Psoas muscle (tissue), 8 donors: ENCODE measurements around the gene ALDH6A1. TPM values are rescaled to one million over a fixed set of nuclear protein-coding genes. Genes with fewer than 3 reads are reported as not detected.

ENCODE experiments used
- ATAC-seq, 4 donors: fragments of 200-7000 bp; cut with Tn5 transposase; one replicate each; pipeline ENCODE4 v1.9.1; 2020; ENCODE audit warnings: moderate library complexity in 3 of 4, mild to moderate bottlenecking in 2 of 4
- DNase-seq, 2 donors: peaks; one replicate each; pipeline ENCODE4 v3.0.0-alpha.2; 2020
- H3K27ac ChIP-seq: fragments of 200-600 bp; one replicate; pipeline ENCODE4 v1.8.0; 2022
- H3K27me3 ChIP-seq, 3 donors: fragments of 200-600 bp in 1 of 3; one replicate each; pipeline versions ENCODE4 v1.6.1 to v1.8.0; 2013 to 2022; ENCODE audit warnings: low read length in 2 of 3, mild to moderate bottlenecking in 2 of 3, moderate library complexity in 1 of 3; ENCODE audit not compliant: insufficient read depth in 3 of 3
- H3K36me3 ChIP-seq, 2 donors: fragments of 200-600 bp in 1 of 2; one replicate each; pipeline versions ENCODE4 v1.6.1 to v1.8.0; 2013 to 2022; ENCODE audit warnings: low read depth in 1 of 2, mild to moderate bottlenecking in 1 of 2, moderate library complexity in 1 of 2; ENCODE audit not compliant: insufficient read depth in 1 of 2
- H3K4me1 ChIP-seq: fragments of 200-600 bp; one replicate; pipeline ENCODE4 v1.8.0; 2022
- H3K4me3 ChIP-seq: fragments of 200-600 bp; one replicate; pipeline ENCODE4 v1.8.0; 2022; ENCODE audit warnings: mild to moderate bottlenecking
- H3K9me3 ChIP-seq: fragments of 200-600 bp; one replicate; pipeline ENCODE4 v1.8.0; 2022
- WGBS, 3 donors: extraction: QIAGEN DNeasy Blood & Tissue Kit; methylation state at CpG; one replicate each; pipeline versions ENCODE4 v1.1.6 to v1.1.7; 2013; 5-methylcytosine and 5-hydroxymethylcytosine counted together
- intact Hi-C, 2 donors: fragments of 100-400 bp; cut with DNase I; formaldehyde crosslinking; loops; one replicate each; pipeline versions ENCODE4 v1.11.0 to v1.14.2; 2022
- polyA plus RNA-seq, 3 donors: library from polyadenylated mRNA; stranded (reverse); fragments of 200-250 nt; gene quantifications; one replicate each; pipeline ENCODE4 v1.2.3, GENCODE V29; 2013
- total RNA-seq, 4 donors: library from RNA; stranded (reverse); fragmentation: NEBNext Ultra II Directional in 2 of 4; extraction: Animal tissue kit (Norgen Biotek cat#: 25700) in 2 of 4; gene quantifications; one replicate each; pipeline versions ENCODE4 v1.2.1 to v1.2.4, GENCODE V29; 2021 to 2023
- TF ChIP-seq, protein P1 (sequence below): fragments of 200-600 bp; IDR thresholded peaks from one replicate; pipeline ENCODE4 v1.8.0; 2022; ENCODE audit warnings: antibody characterized with exemption
- donor health status: healthy with polysubstance abuse.
- donor health status: DM: no; HTN: no; CAD: no; lungs with moderate emphysema.
- donor health status: Bipolar disorder and iron deficiency.
- donor health status: healthy.
- donor health status: DM: yes; HTN: yes; CAD: no.
- donor health status: DM: no; HTN: no; CAD: no.
- donor health status: DM: no; HTN: no; CAD: no.
- donor health status: DM: yes; HTN: yes; CAD: no.

The ALDH6A1 gene
- total and polyA plus RNA-seq, 7 donors: 7.3 to 60.5 (median 22.3) TPM

- intact Hi-C loops: no loop called here
- ATAC-seq: no peak
- no peaks in the 10 kb centered on the region for H3K27me3 ChIP-seq
These were observed 42.0 kb downstream of the ALDH6A1 start for GRCh38 chr14:74042296-74042695.

GRCh38 chr14:74038020-74038859 lies 46.0 kb downstream of the ALDH6A1 start:
- H3K4me3 ChIP-seq: no peak overlapping the region
- TF ChIP-seq, protein P1, sequence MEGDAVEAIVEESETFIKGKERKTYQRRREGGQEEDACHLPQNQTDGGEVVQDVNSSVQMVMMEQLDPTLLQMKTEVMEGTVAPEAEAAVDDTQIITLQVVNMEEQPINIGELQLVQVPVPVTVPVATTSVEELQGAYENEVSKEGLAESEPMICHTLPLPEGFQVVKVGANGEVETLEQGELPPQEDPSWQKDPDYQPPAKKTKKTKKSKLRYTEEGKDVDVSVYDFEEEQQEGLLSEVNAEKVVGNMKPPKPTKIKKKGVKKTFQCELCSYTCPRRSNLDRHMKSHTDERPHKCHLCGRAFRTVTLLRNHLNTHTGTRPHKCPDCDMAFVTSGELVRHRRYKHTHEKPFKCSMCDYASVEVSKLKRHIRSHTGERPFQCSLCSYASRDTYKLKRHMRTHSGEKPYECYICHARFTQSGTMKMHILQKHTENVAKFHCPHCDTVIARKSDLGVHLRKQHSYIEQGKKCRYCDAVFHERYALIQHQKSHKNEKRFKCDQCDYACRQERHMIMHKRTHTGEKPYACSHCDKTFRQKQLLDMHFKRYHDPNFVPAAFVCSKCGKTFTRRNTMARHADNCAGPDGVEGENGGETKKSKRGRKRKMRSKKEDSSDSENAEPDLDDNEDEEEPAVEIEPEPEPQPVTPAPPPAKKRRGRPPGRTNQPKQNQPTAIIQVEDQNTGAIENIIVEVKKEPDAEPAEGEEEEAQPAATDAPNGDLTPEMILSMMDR: peak; percentile 70
- H3K27me3 ChIP-seq: no peaks in the 10 kb centered on the region
- H3K27ac ChIP-seq: no peak overlapping the region
- intact Hi-C loops: no loop called here
- DNase-seq (no peak), ATAC-seq (peak in 3 of 4 donors; percentile 49 to 71 (median 62))
- 67 to 68% (median 67%) methylated on average over 3 of the region's 3 CpGs for WGBS, 3 donors
- H3K4me1 ChIP-seq: no peaks in the 10 kb centered on the region
- H3K9me3 ChIP-seq: no peaks in the 10 kb centered on the region
- H3K36me3 ChIP-seq: peaks cover 0 to 4% of the 10 kb centered on the region in 2 donors

More at GRCh38 chr14:74042296-74042695, 42.0 kb downstream of the ALDH6A1 start:
- Histone ChIP-seq H3K4me1 (no peaks in the 10 kb centered on the region), H3K27ac (no peak overlapping the region), H3K4me3 (no peak overlapping the region), H3K36me3 (peaks cover 0 to 4% of the 10 kb centered on the region in 2 donors), H3K9me3 (no peaks in the 10 kb centered on the region)
- DNase-seq: no peak
- 61 to 94% (median 80%) methylated on average over 2 of the region's 2 CpGs for WGBS, 3 donors
- TF ChIP-seq, protein P1: no peak

- WGBS, 3 donors: 93 to 98% (median 94%) methylated on average over 4 of the region's 4 CpGs
- ATAC-seq (no peak), DNase-seq (no peak)
- intact Hi-C loops: no loop called here
- Histone ChIP-seq H3K4me1 (no peaks in the 10 kb centered on the region), H3K27ac (no peak overlapping the region), H3K27me3 (no peaks in the 10 kb centered on the region), H3K9me3 (no peaks in the 10 kb centered on the region), H3K36me3 (no peaks in the 10 kb centered on the region), H3K4me3 (no peak overlapping the region)
- TF ChIP-seq, protein P1: no peak
These were observed 48.7 kb downstream of the ALDH6A1 start for GRCh38 chr14:74035556-74035955.

DNA sequence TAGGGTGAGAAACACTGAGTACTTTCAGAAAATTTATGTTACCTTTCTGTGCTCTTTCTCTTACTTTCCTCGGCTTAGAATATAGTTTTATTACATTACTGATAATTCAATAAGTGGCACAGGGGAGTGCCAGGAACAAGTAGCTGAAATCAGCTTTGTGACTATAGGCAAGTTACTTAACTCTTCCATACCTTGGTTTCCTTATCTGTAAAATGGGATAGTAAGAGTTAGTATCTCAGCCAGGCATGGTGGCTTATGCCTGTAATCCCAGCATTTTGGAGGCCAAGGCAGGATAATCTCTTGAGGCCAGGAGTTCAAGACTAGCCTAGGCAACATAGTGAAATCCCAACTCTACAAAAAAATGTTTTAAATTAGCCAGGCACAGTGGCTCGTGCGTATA lies 49.7 kb downstream of the ALDH6A1 start:
- ATAC-seq: no peak
- WGBS, 3 donors: 86 to 89% (median 89%) methylated on average over 3 of the region's 3 CpGs
- Histone ChIP-seq H3K27me3 (no peaks in the 10 kb centered on the region), H3K9me3 (no peaks in the 10 kb centered on the region), H3K4me1 (no peaks in the 10 kb centered on the region), H3K4me3 (no peak overlapping the region), H3K36me3 (no peaks in the 10 kb centered on the region), H3K27ac (no peak overlapping the region)
- DNase-seq: no peak
- intact Hi-C loops: no loop called here
- TF ChIP-seq, protein P1: no peak
